HG02678 (cell line): ENCODE results near the gene PDK2.
A peak's percentile ranks its signal among the peaks of the same experiment; 100 is the strongest.

Source experiments
- ATAC-seq: cut with Tn5 transposase; IDR thresholded peaks from one replicate; pipeline ENCODE4 v1.9.1; 2021; ENCODE audit warnings: mild to moderate bottlenecking, moderate library complexity; ENCODE audit not compliant: unreplicated experiment

PDK2 gene

GRCh38 chr17:50094753-50095619 lies at the start of gene PDK2:
TSS of gene PDK2 (plus strand) at chr17:50095351. CDS start at chr17:50095436, 85 bp downstream.
- peak; percentile 91 for ATAC-seq

- no peak for ATAC-seq
Measured at GRCh38 chr17:50046179-50046578, 49.0 kb upstream of the PDK2 start.

- ATAC-seq: no peak
Measured at GRCh38 chr17:50046667-50047066, 48.5 kb upstream of the PDK2 start.

- ATAC-seq: no peak
Measured at GRCh38 chr17:50047083-50047482, 48.1 kb upstream of the PDK2 start.

GRCh38 chr17:50047488-50048126 lies 47.5 kb upstream of the PDK2 start:
- no peak for ATAC-seq

- ATAC-seq: no peak
Measured at GRCh38 chr17:50048146-50048720, 46.9 kb upstream of the PDK2 start.

- ATAC-seq: no peak
Measured at GRCh38 chr17:50048988-50049387, 46.2 kb upstream of the PDK2 start.

- no peak for ATAC-seq
Measured at GRCh38 chr17:50049636-50050035, 45.5 kb upstream of the PDK2 start.

- no peak for ATAC-seq
Measured at GRCh38 chr17:50050431-50051032, 44.6 kb upstream of the PDK2 start.

- ATAC-seq: no peak
Measured at GRCh38 chr17:50051082-50051576, 44.0 kb upstream of the PDK2 start.

GRCh38 chr17:50051606-50052005 lies 43.5 kb upstream of the PDK2 start:
- ATAC-seq: no peak

GRCh38 chr17:50052241-50052796 lies 42.8 kb upstream of the PDK2 start:
- ATAC-seq: no peak

- ATAC-seq: no peak
Measured at GRCh38 chr17:50052822-50053653, 42.1 kb upstream of the PDK2 start.

- ATAC-seq: no peak
Measured at GRCh38 chr17:50053654-50053960, 41.5 kb upstream of the PDK2 start.

- ATAC-seq: no peak
Measured at GRCh38 chr17:50055055-50055425, 40.1 kb upstream of the PDK2 start.

- ATAC-seq: peak; percentile 49
Measured at GRCh38 chr17:50055426-50056216, 39.5 kb upstream of the PDK2 start, which contains the start of gene ITGA3. TSS of gene ITGA3 (plus strand) at chr17:50056110. CDS start at chr17:50056440, 330 bp downstream.

GRCh38 chr17:50056217-50056960 lies 38.8 kb upstream of the PDK2 start:
- peak; percentile 49 for ATAC-seq

- no peak for ATAC-seq
Measured at GRCh38 chr17:50056961-50057330, 38.2 kb upstream of the PDK2 start.

- ATAC-seq: no peak
Measured at GRCh38 chr17:50057521-50057991, 37.6 kb upstream of the PDK2 start.
